ENCODE data around the gene LRRK2. TPM values are rescaled to one million over a fixed set of nuclear protein-coding genes. Genes with fewer than 3 reads are reported as not detected.

The LRRK2 gene
- total and polyA plus RNA-seq, 2 of the 8 experiments (the other 6 are each of a cell fraction or from before 2014, with no cell fraction given), result 0.06 to 0.13 TPM

DNA sequence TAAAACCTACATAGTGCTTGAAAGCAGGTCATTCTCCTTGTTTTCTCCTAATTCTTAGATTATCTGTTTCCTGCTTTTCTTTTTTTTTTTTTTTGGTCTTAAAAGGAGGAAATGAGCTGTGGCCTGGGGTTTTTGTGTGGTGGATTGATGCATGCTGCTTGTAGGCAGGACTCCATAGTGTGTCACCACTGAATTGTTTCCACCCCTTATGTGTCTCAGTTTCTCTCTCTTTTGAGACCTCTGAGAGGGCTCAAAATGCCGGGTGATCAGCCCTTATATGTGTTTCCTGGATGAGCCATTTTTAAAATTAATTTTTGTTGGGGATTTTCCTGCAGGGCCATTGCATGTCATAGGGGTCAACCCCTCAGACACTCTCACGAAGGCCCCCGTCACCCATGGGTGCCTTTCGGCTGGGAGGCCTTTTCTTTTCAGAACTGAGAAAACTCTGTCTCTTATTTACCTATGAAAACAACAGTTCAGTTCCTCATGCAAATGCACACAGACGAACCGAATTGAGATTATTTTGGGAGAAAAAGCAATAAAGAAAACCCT, 32.0 kb upstream of the LRRK2 start:
- FAIRE-seq (no peak), DNase-seq (ENCODE audit: low read depth in 1 of 2, low spot score in 2 of 2) (no peak)
- Histone ChIP-seq H3K4ac (replicated peaks; ENCODE audit: insufficient read length, low read depth, low read length) (no peak overlapping the region), H3K36me3 (ENCODE audit: control insufficient read depth in 2 of 4, insufficient read depth in 4 of 4, low read length in 3 of 4) (peaks cover 0 to 6% (median 0%) of the 10 kb centered on the region in 4 experiments; a peak in 1 of 8 replicates), H4K20me1 (replicated peaks in 1 of 2; ENCODE audit: control insufficient read depth in 1 of 2, insufficient read depth in 2 of 2, low read length in 2 of 2) (no peaks in the 10 kb centered on the region), H3K4me2 (ENCODE audit: insufficient read depth in 1 of 2, low read depth in 2 of 2, low read length in 2 of 2) (no peak overlapping the region), H4K5ac (ENCODE audit: insufficient read length, low read depth, low read length) (no peak overlapping the region), H2AFZ (ENCODE audit: low read length) (no peak overlapping the region), H2BK5ac (ENCODE audit: low read depth, low read length) (no peak overlapping the region), H2BK20ac (ENCODE audit: low read length) (no peak overlapping the region), H3K14ac (ENCODE audit: insufficient read length) (no peak overlapping the region), H3K56ac (replicated peaks; ENCODE audit: insufficient read length, low read depth, low read length) (no peak overlapping the region), H3K4me3 (ENCODE audit: extremely low read depth in 1 of 4, insufficient read depth in 2 of 4, low read depth in 3 of 4, low read length in 4 of 4) (no peak overlapping the region), H3K9ac (replicated peaks in 1 of 4; ENCODE audit: extremely low read depth in 1 of 4, low read depth in 3 of 4, low read length in 3 of 4) (no peak overlapping the region), H3K27ac (ENCODE audit: low read depth, low read length) (no peak overlapping the region), H3K18ac (ENCODE audit: extremely low read depth, low read length) (no peak overlapping the region), H3K4me1 (replicated peaks in 1 of 4; ENCODE audit: control insufficient read depth in 3 of 4, insufficient read depth in 4 of 4, low read length in 3 of 4) (peaks cover 0 to 6% (median 0%) of the 10 kb centered on the region in 4 experiments; a peak in 1 of 7 replicates), H2AK5ac (ENCODE audit: low read depth, low read length) (no peak overlapping the region), H3K79me2 (ENCODE audit: control insufficient read depth in 1 of 2, insufficient read depth in 2 of 2, low read length in 2 of 2) (no peaks in the 10 kb centered on the region), H4K8ac (ENCODE audit: extremely low read depth, insufficient read depth, low read length) (no peak overlapping the region), H3K23me2 (ENCODE audit: low read depth, low read length) (no peaks in the 10 kb centered on the region), H3K9me3 (ENCODE audit: insufficient read depth in 2 of 2, low read depth in 1 of 2, low read length in 1 of 2) (peaks cover 11 to 18% of the 10 kb centered on the region in 2 experiments), H2BK120ac (replicated peaks; ENCODE audit: low read depth, low read length) (no peak overlapping the region), H2BK15ac (ENCODE audit: low read length) (no peak overlapping the region), H3K27me3 (replicated peaks in 1 of 4; ENCODE audit: control insufficient read depth in 3 of 4, extremely low read depth in 1 of 4, insufficient read depth in 3 of 4, low read length in 3 of 4) (no peaks in the 10 kb centered on the region), H3K79me1 (ENCODE audit: low read depth, low read length) (no peaks in the 10 kb centered on the region), H4K91ac (replicated peaks; ENCODE audit: insufficient read length, low read length) (no peak overlapping the region), H2BK12ac (ENCODE audit: low read depth, low read length) (no peak overlapping the region), H3K23ac (ENCODE audit: insufficient read length) (no peak overlapping the region)
- ChIA-PET POLR2A (ENCODE audit: partially characterized antibody) (no interaction called here), CTCF (ENCODE audit: partially characterized antibody) (no interaction called here)
- 85% methylated on average over 6 of the region's 6 CpGs; no CpG with 5 or more reads in 1 of the 2 experiments for WGBS, 2 experiments (ENCODE audit: extremely low coverage in 1 of 2, insufficient coverage in 1 of 2, insufficient read length in 1 of 2, insufficient replicate concordance in 2 of 2, low coverage in 1 of 2, low lambda C conversion rate in 2 of 2, missing lambda C conversion rate in 1 of 2)
- TF ChIP-seq POU5F1 (IDR thresholded peaks at IDR 0.05; ENCODE audit: low read depth, low read length), result no peak
- TF ChIP-seq YY1 (IDR thresholded peaks at IDR 0.05; ENCODE audit: low read depth, low read length), result no peak
- TF ChIP-seq RNF2 (IDR thresholded peaks at IDR 0.05; ENCODE audit: borderline replicate concordance, low read depth, low read length, missing control alignments, poor library complexity, severe bottlenecking), result no peak
- TF ChIP-seq, protein P1, sequence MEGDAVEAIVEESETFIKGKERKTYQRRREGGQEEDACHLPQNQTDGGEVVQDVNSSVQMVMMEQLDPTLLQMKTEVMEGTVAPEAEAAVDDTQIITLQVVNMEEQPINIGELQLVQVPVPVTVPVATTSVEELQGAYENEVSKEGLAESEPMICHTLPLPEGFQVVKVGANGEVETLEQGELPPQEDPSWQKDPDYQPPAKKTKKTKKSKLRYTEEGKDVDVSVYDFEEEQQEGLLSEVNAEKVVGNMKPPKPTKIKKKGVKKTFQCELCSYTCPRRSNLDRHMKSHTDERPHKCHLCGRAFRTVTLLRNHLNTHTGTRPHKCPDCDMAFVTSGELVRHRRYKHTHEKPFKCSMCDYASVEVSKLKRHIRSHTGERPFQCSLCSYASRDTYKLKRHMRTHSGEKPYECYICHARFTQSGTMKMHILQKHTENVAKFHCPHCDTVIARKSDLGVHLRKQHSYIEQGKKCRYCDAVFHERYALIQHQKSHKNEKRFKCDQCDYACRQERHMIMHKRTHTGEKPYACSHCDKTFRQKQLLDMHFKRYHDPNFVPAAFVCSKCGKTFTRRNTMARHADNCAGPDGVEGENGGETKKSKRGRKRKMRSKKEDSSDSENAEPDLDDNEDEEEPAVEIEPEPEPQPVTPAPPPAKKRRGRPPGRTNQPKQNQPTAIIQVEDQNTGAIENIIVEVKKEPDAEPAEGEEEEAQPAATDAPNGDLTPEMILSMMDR (IDR thresholded peaks at IDR 0.05; ENCODE audit: control extremely low read depth in 1 of 3, insufficient read depth in 1 of 3, low read depth in 1 of 3, low read length in 3 of 3), result no peak
